CD4-positive, alpha-beta T cell treated with Interleukin-4 for 1 hour (primary cell): ENCODE results near the gene CTDSPL.

Source experiments
- DNase-seq, 2 donors: peaks; one replicate each; pipeline ENCODE4 v3.0.0-alpha.2; 2020 to 2022

CTDSPL gene

DNA sequence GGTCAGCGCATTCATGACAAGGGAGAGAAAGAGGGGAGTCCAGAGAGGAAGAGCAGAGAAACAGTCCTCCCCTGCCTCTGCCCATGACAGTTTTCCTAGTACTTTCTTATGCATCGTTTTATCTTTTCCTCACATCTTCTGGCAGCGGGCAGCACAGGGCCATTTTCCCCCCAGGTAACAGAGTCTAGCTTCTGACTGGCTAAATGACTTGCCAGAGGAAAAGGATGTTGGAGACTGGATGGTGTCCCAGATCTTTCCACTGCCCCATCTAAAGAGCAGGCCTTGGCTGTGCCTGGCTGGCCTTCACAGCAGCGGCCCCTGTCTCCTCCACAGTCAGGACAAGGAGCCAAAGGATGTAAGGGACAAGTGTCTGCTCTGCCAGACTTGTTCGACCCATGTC is 59.3 kb downstream of the CTDSPL start:
- no peak for DNase-seq

DNA sequence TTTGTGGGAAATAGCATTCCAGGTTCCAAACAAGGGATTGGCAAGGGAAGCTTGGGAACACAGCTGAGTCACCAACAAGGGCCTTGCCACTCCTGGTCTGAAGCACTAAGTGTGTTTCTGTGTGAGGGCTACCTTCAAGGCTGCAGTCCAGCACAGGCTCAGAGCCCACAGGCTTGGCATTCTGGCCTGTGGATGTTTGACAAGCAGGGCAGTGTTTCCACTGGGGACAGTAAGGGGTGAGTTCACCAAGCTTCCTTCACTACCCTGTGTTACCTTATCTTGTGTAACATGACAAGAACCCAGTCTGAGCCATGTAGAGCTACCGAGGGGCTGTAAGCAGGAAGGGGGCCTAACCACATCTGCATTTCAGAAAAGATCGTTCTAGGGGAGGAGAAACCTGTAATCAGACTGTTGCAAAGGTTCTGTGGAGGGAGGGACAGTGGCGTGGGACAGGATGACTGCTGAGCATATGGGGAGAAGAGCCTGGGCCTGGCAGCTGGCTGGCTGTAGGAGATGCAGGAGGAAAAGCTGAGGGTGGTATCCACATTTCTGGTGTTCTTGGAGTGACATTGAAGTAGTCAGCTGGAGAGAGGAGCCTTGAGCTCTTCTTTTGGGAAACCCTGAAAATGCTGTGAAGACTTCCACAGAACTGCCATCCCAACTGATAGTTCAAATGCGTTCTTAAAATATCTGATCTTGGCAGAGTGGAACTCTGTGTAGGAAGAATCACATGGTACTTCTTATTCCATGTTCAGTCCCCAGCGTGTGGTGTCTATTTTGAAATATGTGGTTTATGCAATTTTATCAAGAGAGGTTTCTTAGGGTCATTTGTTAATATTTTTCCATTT is 61.3 kb downstream of the CTDSPL start:
- no peak for DNase-seq

DNA sequence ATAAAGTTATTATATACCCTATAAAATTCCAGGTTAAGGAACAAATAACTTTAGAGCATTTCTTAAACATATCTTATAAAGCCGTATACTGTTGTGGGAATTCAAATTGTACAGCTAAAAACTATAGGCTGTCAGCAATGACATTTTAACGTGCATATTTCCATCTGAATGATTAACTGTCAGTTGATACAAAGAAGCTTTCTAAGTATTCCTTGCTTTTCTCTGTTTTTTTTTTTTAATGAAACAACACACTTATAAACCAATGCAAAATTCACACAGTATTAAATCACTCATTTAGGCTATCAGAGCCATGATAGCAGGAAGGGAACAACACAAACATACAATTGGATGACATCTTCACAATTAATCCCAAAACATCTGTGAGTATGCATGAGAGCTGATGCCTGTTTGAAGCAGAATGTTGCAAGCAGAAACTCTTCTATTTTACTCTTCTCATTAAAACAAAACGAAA is 61.9 kb downstream of the CTDSPL start:
- DNase-seq: no peak

GRCh38 chr3:37924453-37924852 is 62.8 kb downstream of the CTDSPL start:
- DNase-seq: no peak

- DNase-seq: no peak
Measured at GRCh38 chr3:37925157-37925556, 63.5 kb downstream of the CTDSPL start.

GRCh38 chr3:37926611-37927010 is 64.9 kb downstream of the CTDSPL start:
- no peak for DNase-seq

GRCh38 chr3:37930495-37930894 is 68.8 kb downstream of the CTDSPL start:
- no peak for DNase-seq

- DNase-seq: no peak
Measured at GRCh38 chr3:37932505-37932904, 70.8 kb downstream of the CTDSPL start.

DNA sequence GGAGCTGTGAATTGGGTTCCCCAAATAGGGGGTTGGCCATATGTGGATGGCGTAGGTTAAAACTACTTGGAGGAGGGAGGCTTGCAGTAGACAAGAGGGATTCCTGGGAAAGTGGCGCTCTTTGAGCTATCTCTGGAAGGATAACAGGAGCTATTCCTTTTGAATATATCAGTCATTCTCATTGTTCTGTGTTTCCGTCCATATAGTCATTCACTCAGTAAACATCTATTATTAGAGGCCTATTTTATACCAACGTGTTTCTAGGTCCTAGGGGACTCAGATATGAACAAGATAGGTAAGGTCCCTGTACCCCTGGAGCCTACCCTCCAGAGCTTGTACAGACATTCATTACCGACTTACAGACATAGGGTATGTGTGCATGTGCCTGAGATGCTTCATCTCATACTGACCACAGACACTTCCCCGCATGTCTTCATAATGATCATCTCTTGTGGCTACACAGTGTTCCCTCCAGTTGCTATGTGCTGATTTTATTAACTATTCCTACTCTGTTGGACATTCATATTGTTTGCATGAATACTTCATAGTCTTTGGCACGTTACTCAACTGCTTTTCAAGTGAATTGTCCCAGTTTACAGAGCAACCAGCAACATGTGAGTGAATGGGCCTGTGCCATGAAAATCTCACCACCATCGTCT is 73.1 kb downstream of the CTDSPL start:
- DNase-seq: no peak

DNA sequence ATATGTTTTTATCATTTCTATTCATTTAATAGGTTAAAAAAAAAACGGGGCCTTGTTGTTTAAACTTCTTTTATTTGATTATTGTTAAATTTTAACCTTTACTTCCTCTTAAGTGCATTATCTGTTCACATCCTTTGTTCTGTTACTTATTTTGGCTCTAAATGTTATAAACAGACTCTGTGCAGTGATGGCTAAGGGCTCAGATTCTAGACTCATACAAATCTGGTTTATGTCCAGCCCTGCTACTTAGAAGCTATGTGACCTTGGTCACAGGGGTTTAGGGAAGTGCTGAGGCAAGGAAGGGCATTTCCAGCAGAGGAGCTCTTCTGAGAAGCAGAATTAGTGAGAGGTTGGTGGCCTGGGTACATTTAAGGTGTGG is 73.6 kb downstream of the CTDSPL start:
- no peak for DNase-seq

DNA sequence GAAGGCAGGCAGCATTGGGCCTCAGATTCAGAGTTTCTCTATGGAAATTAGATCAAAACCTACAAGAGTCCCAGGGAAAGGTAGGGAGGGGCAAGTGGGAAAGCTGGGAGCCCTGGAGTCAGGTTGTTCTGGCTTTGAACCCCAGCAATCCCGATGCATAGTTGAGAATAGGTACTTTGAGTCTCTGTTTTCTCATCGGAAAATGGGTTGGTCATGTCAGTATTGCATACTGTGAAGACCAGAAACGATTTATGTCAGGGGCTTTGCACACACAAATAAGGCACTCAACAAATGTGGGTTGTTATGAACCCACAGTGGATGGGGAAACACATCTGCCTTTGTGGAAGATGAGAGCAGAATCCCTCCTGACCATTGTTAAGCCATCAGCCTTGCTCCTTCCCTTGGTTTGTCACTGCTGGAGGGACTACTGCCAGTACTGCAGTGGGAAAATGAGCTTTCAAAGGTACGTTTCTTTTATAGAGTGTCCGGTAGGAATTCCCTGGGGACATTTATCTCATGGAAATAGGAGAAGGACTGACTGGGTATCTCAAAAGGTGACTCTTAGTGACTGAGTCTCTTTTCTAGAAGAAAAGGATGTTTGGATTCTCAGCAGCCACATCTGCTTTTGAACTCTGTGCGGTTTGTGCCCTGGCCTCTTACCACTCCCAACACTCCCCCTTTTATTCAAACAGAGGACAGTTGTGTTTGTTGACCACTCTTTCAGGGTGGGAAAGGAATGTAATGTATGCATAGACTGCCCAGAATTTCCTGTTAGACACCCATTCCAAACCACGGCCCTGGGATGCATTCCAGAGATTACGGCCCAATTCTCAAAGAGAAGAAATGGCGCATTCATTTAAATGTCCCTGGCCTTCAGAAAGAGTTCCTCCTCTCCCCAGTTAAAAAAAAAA is 74.3 kb downstream of the CTDSPL start:
- no peak for DNase-seq

DNA sequence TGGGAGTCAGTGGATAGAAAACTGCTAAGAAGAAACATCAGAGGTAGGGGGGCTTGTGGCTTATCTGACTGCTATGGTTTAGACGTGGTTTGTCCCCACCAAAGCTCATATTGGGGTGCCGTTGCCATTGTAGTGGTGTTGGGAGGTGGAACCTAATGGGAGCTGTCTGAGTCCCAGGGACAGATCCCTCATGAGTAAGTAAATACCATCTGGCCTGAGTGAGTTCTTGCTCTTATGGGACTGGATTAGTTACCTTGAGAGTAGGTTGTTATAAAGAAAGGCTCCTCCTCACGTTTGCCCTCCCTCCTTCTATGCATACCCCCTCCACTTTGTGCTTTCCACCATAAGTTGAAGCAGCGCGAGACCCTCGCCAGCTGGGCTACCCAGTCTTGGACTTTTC is 75.5 kb downstream of the CTDSPL start:
- DNase-seq: no peak

- DNase-seq: no peak
Measured at GRCh38 chr3:37938011-37938410, 76.3 kb downstream of the CTDSPL start.

DNA sequence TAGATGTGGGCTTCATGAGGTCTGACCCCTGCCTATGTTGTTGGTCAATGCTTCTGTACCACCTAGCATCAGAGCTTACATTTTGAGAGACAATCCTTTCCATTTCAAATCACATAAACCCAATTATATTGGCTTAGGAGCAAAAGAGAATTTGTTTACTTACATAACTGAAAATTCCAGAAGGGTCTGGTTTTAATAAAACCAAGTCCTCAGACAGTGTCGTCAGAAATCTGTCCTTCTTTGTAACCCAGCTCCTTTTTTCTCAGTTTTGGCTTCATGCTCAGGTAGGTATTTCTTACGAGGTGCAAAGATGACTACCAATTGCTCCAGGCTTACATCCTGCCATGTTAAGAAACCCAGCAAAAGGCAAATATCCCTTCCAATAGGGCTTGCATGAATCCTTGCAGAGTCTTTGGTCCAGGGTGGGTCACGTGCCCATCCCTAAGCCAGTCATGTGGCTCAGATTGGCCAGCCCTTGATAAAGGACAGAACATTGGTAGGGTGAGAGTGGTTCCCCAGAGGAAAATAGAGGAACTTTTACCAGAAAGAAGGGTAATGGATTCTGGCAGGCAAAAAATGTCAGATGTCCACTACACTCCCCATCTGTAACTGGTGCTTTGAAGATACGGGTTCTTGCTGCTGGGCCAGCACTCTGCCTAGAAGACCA is 78.7 kb downstream of the CTDSPL start:
- DNase-seq: no peak

DNA sequence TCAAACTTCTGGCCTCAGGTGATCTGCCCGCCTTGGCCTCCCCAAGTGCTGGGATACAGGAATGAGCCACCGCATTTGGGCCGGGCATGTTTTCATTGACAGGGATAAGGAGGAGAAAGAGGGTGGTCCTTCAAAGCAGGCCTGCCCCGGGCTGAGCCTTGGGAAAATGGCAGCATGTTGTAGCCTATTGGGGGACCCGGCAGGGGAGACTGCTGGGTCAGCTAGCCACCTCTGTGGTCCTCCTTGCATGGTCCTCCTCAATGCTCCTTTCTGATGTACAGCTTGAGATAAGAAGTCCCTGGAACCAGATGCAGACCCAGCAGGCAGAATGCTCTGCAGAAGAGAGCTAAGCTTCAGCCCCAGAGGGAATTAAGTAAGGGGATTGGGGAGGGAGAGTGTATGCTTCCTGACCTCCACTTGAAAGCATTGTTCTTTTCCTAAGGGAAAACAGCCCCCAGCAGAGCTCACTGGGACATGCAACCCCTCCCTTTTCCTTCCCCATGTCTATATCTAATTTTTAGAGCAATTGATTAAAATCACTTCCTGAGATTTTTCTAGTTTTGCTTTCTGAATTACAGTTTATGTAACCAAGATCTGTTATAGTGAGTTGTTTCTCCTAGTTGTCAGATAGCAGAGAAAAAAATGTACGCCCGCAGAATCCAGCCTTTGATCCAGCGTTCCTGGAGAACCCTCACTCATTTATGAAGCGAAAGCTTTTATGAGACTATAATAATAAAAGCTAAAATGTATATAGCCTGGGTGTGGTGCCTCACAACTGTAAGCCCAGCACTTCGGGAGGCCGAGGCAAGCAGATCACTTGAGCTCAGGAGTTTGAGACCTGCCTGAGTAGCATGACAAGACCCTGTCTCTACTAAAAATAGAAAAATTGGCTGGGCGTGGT is 80.2 kb downstream of the CTDSPL start:
- DNase-seq: no peak

- DNase-seq: no peak
Measured at GRCh38 chr3:37942646-37943045, 81.0 kb downstream of the CTDSPL start.

- no peak for DNase-seq
Measured at GRCh38 chr3:37943126-37943525, 81.4 kb downstream of the CTDSPL start.

GRCh38 chr3:37943631-37944314 is 82.1 kb downstream of the CTDSPL start:
- no peak for DNase-seq

GRCh38 chr3:37944391-37944842 is 82.7 kb downstream of the CTDSPL start:
- DNase-seq: no peak

DNA sequence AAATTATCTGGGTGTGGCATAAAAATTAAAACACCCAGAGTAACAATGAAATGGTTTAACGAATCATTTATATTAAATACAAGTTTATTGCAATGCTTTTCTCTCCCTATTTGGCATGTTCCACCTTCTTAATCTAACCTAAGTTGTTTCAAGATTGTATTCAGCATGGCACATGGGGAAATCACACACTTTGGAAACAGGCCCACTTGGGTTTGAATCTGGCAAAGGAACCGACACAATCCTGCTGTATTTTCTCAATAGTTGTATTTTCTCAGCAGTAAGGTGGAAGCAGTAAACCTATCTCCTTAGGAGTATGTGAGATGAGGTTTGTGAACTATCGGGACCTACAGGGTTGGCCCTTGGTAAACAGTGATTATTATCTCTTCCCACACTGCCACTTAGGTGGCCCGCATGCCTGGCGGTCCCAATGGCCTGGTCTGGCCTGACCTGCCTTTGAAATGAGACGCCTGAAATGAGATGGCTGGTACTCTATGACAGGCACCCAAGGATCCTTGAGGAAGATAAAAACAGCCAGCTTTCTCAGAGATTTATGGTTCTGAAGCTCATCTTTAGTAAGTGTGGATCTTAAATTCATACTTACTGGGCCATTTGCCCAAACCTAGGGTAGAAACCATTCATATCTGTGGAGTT is 83.6 kb downstream of the CTDSPL start:
- no peak for DNase-seq
